OCI-LY7 (cell line): Measurements from ENCODE around the gene BACH2. TPM values are rescaled to one million over a fixed set of nuclear protein-coding genes. Genes with fewer than 3 reads are reported as not detected.
A peak's percentile ranks its signal among the peaks of the same experiment; 100 is the strongest.

Experiments used
- BruUV-seq: library from RNA; stranded (reverse); fragments of 400-500 nt; replicated peaks from 2 replicates; lab custom pipeline; 2021; lab: Mats Ljungman, UMichigan
- CTCF ChIA-PET: fragments of 300-600 bp; sonication (Branson Sonifier 250); formaldehyde crosslinking; loops from one replicate; lab custom pipeline; 2022; ENCODE audit warnings: antibody characterized with exemption; ENCODE audit not compliant: unreplicated experiment; lab: Charles Lee
- POLR2A ChIA-PET: fragments of 300-600 bp; sonication (Branson Sonifier 250); formaldehyde crosslinking; loops from one replicate; lab custom pipeline; 2022; ENCODE audit warnings: antibody characterized with exemption; lab: Charles Lee
- DNase-seq: peaks from one replicate; pipeline ENCODE4 v3.0.0-alpha.2; 2015; ENCODE audit warnings: low spot score
- H2AFZ ChIP-seq: fragments of 200-600 bp; sonication (generic), shearing (Covaris generic); 2 replicates; pipeline ENCODE4 v1.6.1; 2014; ENCODE audit warnings: mild to moderate bottlenecking, antibody characterized with exemption, low read length, moderate library complexity
- H3K27ac ChIP-seq: fragments of 200-600 bp; sonication (generic); 2 replicates; pipeline ENCODE4 v1.5.1; 2014; ENCODE audit warnings: mixed run types, low read depth, mild to moderate bottlenecking, moderate library complexity, low read length, inconsistent platforms; ENCODE audit not compliant: poor library complexity, severe bottlenecking
- H3K36me3 ChIP-seq: fragments of 200-600 bp; sonication (generic); 2 replicates; pipeline ENCODE4 v1.6.1; 2014; ENCODE audit warnings: mild to moderate bottlenecking, antibody characterized with exemption, low read length, moderate library complexity, mixed read lengths; ENCODE audit not compliant: insufficient read depth
- H3K4me1 ChIP-seq: fragments of 200-600 bp; sonication (generic); 2 replicates; pipeline ENCODE4 v1.5.1; 2014; ENCODE audit warnings: mild to moderate bottlenecking, low read length; ENCODE audit not compliant: insufficient read depth, poor library complexity, severe bottlenecking
- H3K4me2 ChIP-seq: fragments of 200-600 bp; sonication (generic); 2 replicates; pipeline ENCODE4 v1.6.1; 2014; ENCODE audit warnings: mild to moderate bottlenecking, low read length
- H3K4me3 ChIP-seq: fragments of 200-600 bp; sonication (generic); 2 replicates; pipeline ENCODE4 v1.5.1; 2014; ENCODE audit warnings: mild to moderate bottlenecking, low read depth, low read length; ENCODE audit not compliant: poor library complexity, severe bottlenecking
- H3K79me2 ChIP-seq: fragments of 200-600 bp; sonication (generic); 2 replicates; pipeline ENCODE4 v1.6.1; 2016; ENCODE audit warnings: low read depth, mild to moderate bottlenecking, low read length, moderate library complexity, mixed read lengths; ENCODE audit not compliant: insufficient read depth
- H3K9me2 ChIP-seq: fragments of 200-600 bp; sonication (generic); 2 replicates; pipeline ENCODE4 v1.6.1; 2016; ENCODE audit warnings: mild to moderate bottlenecking, low read length, mixed read lengths; ENCODE audit not compliant: insufficient read depth
- H3K9me3 ChIP-seq: fragments of 200-600 bp; sonication (generic); 2 replicates; pipeline ENCODE4 v1.6.1; 2014; ENCODE audit warnings: mild to moderate bottlenecking, mixed run types, low read length, mixed read lengths
- H4K20me1 ChIP-seq: fragments of 200-600 bp; sonication (generic); 2 replicates; pipeline ENCODE4 v1.6.1; 2014; ENCODE audit warnings: mild to moderate bottlenecking, antibody characterized with exemption, low read length, moderate library complexity, mixed read lengths; ENCODE audit not compliant: insufficient read depth
- EZH2phosphoT487 ChIP-seq: fragments of 200-600 bp; sonication (generic); IDR thresholded peaks from 2 replicates; pipeline ENCODE4 v1.6.1; 2018; ENCODE audit warnings: low read depth, borderline replicate concordance, mild to moderate bottlenecking, mixed run types, antibody characterized with exemption, low read length, moderate library complexity, mixed read lengths
- intact Hi-C: fragments of 100-400 bp; cut with micrococcal nuclease; formaldehyde crosslinking; loops from one replicate; pipeline ENCODE4 v1.10.0; 2022; ENCODE audit not compliant: unreplicated experiment
- total RNA-seq, 2 experiments: library from RNA; depleted of rRNA in 1 of 2; stranded (reverse); fragments of >200 nt in 1 of 2; shearing (Covaris generic) in 1 of 2; gene quantifications; 2 replicates each; pipeline ENCODE4 v1.2.3, GENCODE V29; 2014 to 2022
- TF ChIP-seq, protein P1 (sequence below): fragments of 200-600 bp; sonication (generic); conservative IDR thresholded peaks from 2 replicates; pipeline ENCODE4 v1.5.1; 2014; ENCODE audit warnings: mild to moderate bottlenecking, antibody characterized with exemption, low read length, moderate library complexity, mixed read lengths

Gene BACH2
- total RNA-seq, 2 experiments from 2014 or later = 92.0 to 163 TPM

DNA sequence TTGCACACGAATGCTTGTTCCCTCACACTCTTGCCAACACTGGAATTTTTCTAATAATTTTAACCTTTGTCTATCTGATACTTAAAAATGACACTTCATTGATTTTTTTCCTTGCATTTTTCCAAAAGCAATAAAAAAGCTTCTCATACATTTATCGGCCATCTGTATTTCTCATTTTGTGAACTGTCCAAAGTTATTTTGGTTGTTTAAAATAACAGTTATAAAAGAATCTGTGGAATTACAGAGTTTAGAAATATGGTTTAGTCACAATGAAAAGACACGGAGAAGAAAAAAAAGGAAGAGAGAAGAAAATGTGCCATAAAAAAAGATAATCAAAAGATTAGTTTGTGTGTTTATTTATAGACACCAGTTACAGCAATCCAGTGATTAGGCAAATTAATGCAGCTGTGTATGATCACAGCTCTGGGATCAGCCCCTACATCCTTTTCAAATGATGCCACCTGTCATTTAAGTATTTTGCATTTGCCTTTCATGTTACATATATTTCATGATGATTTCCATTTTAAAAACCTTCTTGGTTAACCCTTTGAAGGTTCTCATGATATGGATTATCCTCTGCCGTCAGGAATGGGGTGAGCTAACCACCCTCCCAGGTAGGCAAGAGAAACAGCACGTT is 171.7 kb downstream of the BACH2 start:
- Histone ChIP-seq H3K79me2 (peaks cover 54% of the 10 kb centered on the region), H4K20me1 (peaks cover 11% of the 10 kb centered on the region; the same call in 1 of the 2 replicates), H3K4me3 (peak overlapping the region; percentile 36), H3K9me2 (no peaks in the 10 kb centered on the region), H3K27ac (peak overlapping the region; percentile 60), H3K9me3 (no peaks in the 10 kb centered on the region), H3K36me3 (peaks cover 43% of the 10 kb centered on the region), H2AFZ (no peak overlapping the region), H3K4me2 (peak overlapping the region; percentile 65), H3K4me1 (peaks cover 79% of the 10 kb centered on the region)
- DNase-seq = peak; percentile 53
- BruUV-seq = no TSS peak
- CTCF ChIA-PET = no interaction called here
- POLR2A ChIA-PET = interaction anchor here (1.0 to 1.5 kb wide), 2 partner anchors 13 to 19 kb away, joined by 3 to 4 read pairs; no protein-coding TSS in a partner anchor
- intact Hi-C loops = no loop called here
- TF ChIP-seq, protein P1, sequence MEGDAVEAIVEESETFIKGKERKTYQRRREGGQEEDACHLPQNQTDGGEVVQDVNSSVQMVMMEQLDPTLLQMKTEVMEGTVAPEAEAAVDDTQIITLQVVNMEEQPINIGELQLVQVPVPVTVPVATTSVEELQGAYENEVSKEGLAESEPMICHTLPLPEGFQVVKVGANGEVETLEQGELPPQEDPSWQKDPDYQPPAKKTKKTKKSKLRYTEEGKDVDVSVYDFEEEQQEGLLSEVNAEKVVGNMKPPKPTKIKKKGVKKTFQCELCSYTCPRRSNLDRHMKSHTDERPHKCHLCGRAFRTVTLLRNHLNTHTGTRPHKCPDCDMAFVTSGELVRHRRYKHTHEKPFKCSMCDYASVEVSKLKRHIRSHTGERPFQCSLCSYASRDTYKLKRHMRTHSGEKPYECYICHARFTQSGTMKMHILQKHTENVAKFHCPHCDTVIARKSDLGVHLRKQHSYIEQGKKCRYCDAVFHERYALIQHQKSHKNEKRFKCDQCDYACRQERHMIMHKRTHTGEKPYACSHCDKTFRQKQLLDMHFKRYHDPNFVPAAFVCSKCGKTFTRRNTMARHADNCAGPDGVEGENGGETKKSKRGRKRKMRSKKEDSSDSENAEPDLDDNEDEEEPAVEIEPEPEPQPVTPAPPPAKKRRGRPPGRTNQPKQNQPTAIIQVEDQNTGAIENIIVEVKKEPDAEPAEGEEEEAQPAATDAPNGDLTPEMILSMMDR = no peak
- TF ChIP-seq EZH2phosphoT487 = no peak

DNA sequence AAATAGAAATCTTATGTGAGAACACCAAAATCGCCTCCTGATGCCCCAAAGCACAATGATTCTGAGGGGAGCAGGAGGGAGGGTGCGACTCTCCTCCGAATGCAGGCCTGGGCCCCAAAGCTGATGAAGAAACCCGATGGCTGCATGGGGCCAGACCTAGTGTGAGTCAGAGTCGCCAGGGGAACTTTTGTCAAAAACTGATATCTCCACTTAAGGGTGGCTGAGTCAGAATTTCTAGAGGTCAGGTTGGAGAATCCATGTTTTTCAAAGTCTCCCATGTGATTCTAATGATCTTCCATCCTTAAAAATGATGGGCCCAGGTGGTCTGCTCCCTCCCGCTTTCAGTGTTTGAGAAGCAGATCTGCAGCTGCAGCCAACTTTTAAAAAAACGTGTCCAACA is 172.8 kb downstream of the BACH2 start:
- no TSS peak for BruUV-seq
- no peak for DNase-seq
- intact Hi-C loops = no loop called here
- Histone ChIP-seq H3K9me3 (no peaks in the 10 kb centered on the region), H3K4me3 (no peak overlapping the region), H3K4me1 (peaks cover 83% of the 10 kb centered on the region), H2AFZ (no peak overlapping the region), H4K20me1 (peaks cover 11% of the 10 kb centered on the region; the same call in 1 of the 2 replicates), H3K79me2 (peaks cover 64% of the 10 kb centered on the region), H3K36me3 (peaks cover 51% of the 10 kb centered on the region), H3K9me2 (no peaks in the 10 kb centered on the region), H3K27ac (peak overlapping the region; percentile 60), H3K4me2 (peak overlapping the region; percentile 65; the same call in 1 of the 2 replicates)
- ChIA-PET POLR2A (interaction anchor here (1.0 to 1.5 kb wide), 2 partner anchors 14 to 18 kb away, joined by 3 to 4 read pairs; no protein-coding TSS in a partner anchor), CTCF (no interaction called here)
- TF ChIP-seq, protein P1 = no peak
- TF ChIP-seq EZH2phosphoT487 = no peak

- ChIA-PET POLR2A (interaction anchor here (1.3 kb wide), 1 partner anchor 10 kb away, joined by 3 read pairs; no protein-coding TSS in a partner anchor), CTCF (interaction anchor here (0.6 kb wide), 1 partner anchor 47 kb away, joined by 3 read pairs; no protein-coding TSS in a partner anchor)
- Histone ChIP-seq H3K4me2 (peak overlapping the region; percentile 50), H3K4me3 (peak overlapping the region; percentile 13), H3K9me3 (no peaks in the 10 kb centered on the region), H2AFZ (no peak overlapping the region), H3K9me2 (no peaks in the 10 kb centered on the region), H3K79me2 (peaks cover 70% of the 10 kb centered on the region), H4K20me1 (peaks cover 11% of the 10 kb centered on the region; the same call in 1 of the 2 replicates), H3K27ac (peak overlapping the region; percentile 32), H3K36me3 (peaks cover 55% of the 10 kb centered on the region), H3K4me1 (peaks cover 70% of the 10 kb centered on the region)
- DNase-seq = peak; percentile 31
- intact Hi-C loops = no loop called here
- TF ChIP-seq EZH2phosphoT487 = no peak
- TF ChIP-seq, protein P1 = no peak
- BruUV-seq = no TSS peak
Measured at GRCh38 chr6:90121982-90122381, 174.7 kb downstream of the BACH2 start.
